Peyer's patch (tissue), 4 donors: ENCODE results near the gene MPZ.

Experiments used
- POLR2A ChIP-seq, 2 donors: fragments of 450-650 bp; IDR thresholded peaks; one replicate each; pipeline ENCODE4 v1.5.1; 2017; ENCODE audit warnings: antibody characterized with exemption in 2 of 2, mild to moderate bottlenecking in 2 of 2, moderate library complexity in 2 of 2
- TF ChIP-seq, protein P1 (sequence below), 6 experiments: fragments of 450-650 bp in 4 of 6; fragments of 200-600 bp in 2 of 6; sonication (generic) in 1 of 6; IDR thresholded peaks; one replicate each; pipeline ENCODE4 v1.5.1; 2017 to 2019; ENCODE audit warnings: antibody characterized with exemption in 6 of 6, mild to moderate bottlenecking in 3 of 6, moderate library complexity in 1 of 6

GRCh38 chr1:161285113-161285512 is 24.7 kb downstream of the MPZ start:
- TF ChIP-seq, protein P1, sequence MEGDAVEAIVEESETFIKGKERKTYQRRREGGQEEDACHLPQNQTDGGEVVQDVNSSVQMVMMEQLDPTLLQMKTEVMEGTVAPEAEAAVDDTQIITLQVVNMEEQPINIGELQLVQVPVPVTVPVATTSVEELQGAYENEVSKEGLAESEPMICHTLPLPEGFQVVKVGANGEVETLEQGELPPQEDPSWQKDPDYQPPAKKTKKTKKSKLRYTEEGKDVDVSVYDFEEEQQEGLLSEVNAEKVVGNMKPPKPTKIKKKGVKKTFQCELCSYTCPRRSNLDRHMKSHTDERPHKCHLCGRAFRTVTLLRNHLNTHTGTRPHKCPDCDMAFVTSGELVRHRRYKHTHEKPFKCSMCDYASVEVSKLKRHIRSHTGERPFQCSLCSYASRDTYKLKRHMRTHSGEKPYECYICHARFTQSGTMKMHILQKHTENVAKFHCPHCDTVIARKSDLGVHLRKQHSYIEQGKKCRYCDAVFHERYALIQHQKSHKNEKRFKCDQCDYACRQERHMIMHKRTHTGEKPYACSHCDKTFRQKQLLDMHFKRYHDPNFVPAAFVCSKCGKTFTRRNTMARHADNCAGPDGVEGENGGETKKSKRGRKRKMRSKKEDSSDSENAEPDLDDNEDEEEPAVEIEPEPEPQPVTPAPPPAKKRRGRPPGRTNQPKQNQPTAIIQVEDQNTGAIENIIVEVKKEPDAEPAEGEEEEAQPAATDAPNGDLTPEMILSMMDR (IDR thresholded peaks at IDR 0.05): no peak
- TF ChIP-seq POLR2A (IDR thresholded peaks at IDR 0.05): no peak
